ENCODE measurements around the gene CERS6.
A peak's percentile ranks its signal among the peaks of the same experiment; 100 is the strongest.

Gene CERS6

GRCh38 chr2:168536925-168537466 lies 80.9 kb downstream of the CERS6 start:
- DNase-seq, result no peak

- no peak for DNase-seq
These were observed 82.1 kb downstream of the CERS6 start for GRCh38 chr2:168538133-168538532.

GRCh38 chr2:168538534-168538933 lies 82.5 kb downstream of the CERS6 start:
- DNase-seq, result no peak

- DNase-seq, result no peak
These were observed 83.9 kb downstream of the CERS6 start for GRCh38 chr2:168539945-168540344.

GRCh38 chr2:168541858-168542257 lies 85.8 kb downstream of the CERS6 start:
- DNase-seq, result no peak

GRCh38 chr2:168543037-168543436 lies 87.0 kb downstream of the CERS6 start:
- DNase-seq, result no peak

GRCh38 chr2:168543935-168544334 lies 87.9 kb downstream of the CERS6 start:
- no peak for DNase-seq

- DNase-seq, result peak; percentile 16
These were observed 89.5 kb downstream of the CERS6 start for GRCh38 chr2:168545439-168546082.

GRCh38 chr2:168550670-168551069 lies 94.6 kb downstream of the CERS6 start:
- peak; percentile 63 for DNase-seq

- peak; percentile 69 for DNase-seq
These were observed 96.4 kb downstream of the CERS6 start for GRCh38 chr2:168552450-168552856.

GRCh38 chr2:168555283-168555682 lies 99.2 kb downstream of the CERS6 start:
- DNase-seq, result no peak

- peak; percentile 24 for DNase-seq
These were observed 103.1 kb downstream of the CERS6 start for GRCh38 chr2:168559187-168559586.

GRCh38 chr2:168560817-168561499 lies 104.9 kb downstream of the CERS6 start:
- no peak for DNase-seq

- no peak for DNase-seq
These were observed 105.9 kb downstream of the CERS6 start for GRCh38 chr2:168561991-168562390.

GRCh38 chr2:168562971-168563370 lies 106.9 kb downstream of the CERS6 start:
- DNase-seq, result no peak

GRCh38 chr2:168564641-168565040 lies 108.6 kb downstream of the CERS6 start:
- DNase-seq, result no peak

- no peak for DNase-seq
These were observed 109.0 kb downstream of the CERS6 start for GRCh38 chr2:168565112-168565511.

GRCh38 chr2:168565512-168565911 lies 109.4 kb downstream of the CERS6 start:
- no peak for DNase-seq

GRCh38 chr2:168566974-168567665 lies 111.0 kb downstream of the CERS6 start:
- peak; percentile 15 for DNase-seq

- no peak for DNase-seq
These were observed 111.8 kb downstream of the CERS6 start for GRCh38 chr2:168567836-168568235.

GRCh38 chr2:168568476-168569267 lies 112.6 kb downstream of the CERS6 start:
- no peak for DNase-seq

- DNase-seq, result no peak
These were observed 115.0 kb downstream of the CERS6 start for GRCh38 chr2:168571061-168571460.
